ENCODE data around the gene SLC25A45.
A peak's percentile ranks its signal among the peaks of the same experiment; 100 is the strongest.

GRCh38 chr11:65386307-65387140 lies 4.1 kb upstream of the SLC25A45 start, which contains the start of gene FRMD8:
- peak in 1 of 4 experiments; percentile 22 for TF ChIP-seq CTCF (IDR thresholded peaks at IDR 0.05)
- peak; percentile 96 to 97 for TF ChIP-seq POLR2A (IDR thresholded peaks at IDR 0.05)

Measured in uterus (tissue), 2 donors.